Trophoblast cell (in vitro differentiated cells and primary cell): Measurements from ENCODE around the gene HSPA4.

Source experiments
- DNase-seq, 2 donors: peaks; one replicate each; pipeline ENCODE4 v3.0.0-alpha.2; 2016
- H2AFZ ChIP-seq: 2 replicates; pipeline ENCODE4 v1.6.1; 2013; ENCODE audit warnings: low read length, moderate library complexity, mild to moderate bottlenecking; ENCODE audit not compliant: insufficient read depth, poor library complexity
- H2AK5ac ChIP-seq: 2 replicates; pipeline ENCODE4 v1.6.1; 2013; ENCODE audit warnings: mild to moderate bottlenecking, low read length
- H2BK120ac ChIP-seq: 2 replicates; pipeline ENCODE4 v1.6.1; 2013; ENCODE audit warnings: low read length, mild to moderate bottlenecking, moderate library complexity; ENCODE audit not compliant: insufficient read depth, poor library complexity
- H2BK12ac ChIP-seq: 2 replicates; pipeline ENCODE4 v1.6.1; 2013; ENCODE audit warnings: mild to moderate bottlenecking, low read length, moderate library complexity
- H2BK5ac ChIP-seq: 2 replicates; pipeline ENCODE4 v1.6.1; 2013; ENCODE audit warnings: low read length, low read depth, moderate library complexity, mild to moderate bottlenecking; ENCODE audit not compliant: poor library complexity
- H3K14ac ChIP-seq: 2 replicates; pipeline ENCODE4 v1.6.1; 2013; ENCODE audit warnings: mild to moderate bottlenecking, low read length
- H3K18ac ChIP-seq: 2 replicates; pipeline ENCODE4 v1.6.1; 2013; ENCODE audit warnings: mild to moderate bottlenecking, low read length
- H3K23ac ChIP-seq: 2 replicates; pipeline ENCODE4 v1.6.1; 2013; ENCODE audit warnings: low read length
- H3K27ac ChIP-seq: 2 replicates; pipeline ENCODE4 v1.5.1; 2013; ENCODE audit warnings: low read depth, mild to moderate bottlenecking, inconsistent platforms, low read length, moderate library complexity
- H3K27me3 ChIP-seq: 2 replicates; pipeline ENCODE4 v1.6.1; 2013; ENCODE audit warnings: inconsistent platforms, mild to moderate bottlenecking, low read length, moderate library complexity; ENCODE audit not compliant: insufficient read depth
- H3K36me3 ChIP-seq, 2 experiments: 1 replicate in 1 of 2; 2 replicates in 1 of 2; pipeline ENCODE4 v1.6.1; 2013; ENCODE audit warnings: low read length in 2 of 2, mild to moderate bottlenecking in 2 of 2, moderate library complexity in 1 of 2; ENCODE audit not compliant: insufficient read depth in 2 of 2, control insufficient read depth in 1 of 2
- H3K4ac ChIP-seq: 2 replicates; pipeline ENCODE4 v1.6.1; 2013; ENCODE audit warnings: low read depth, mild to moderate bottlenecking, low read length, moderate library complexity
- H3K4me1 ChIP-seq, 2 experiments: 1 replicate in 1 of 2; 2 replicates in 1 of 2; pipeline ENCODE4 v1.6.1; 2013; ENCODE audit warnings: low read length in 2 of 2, mild to moderate bottlenecking in 2 of 2, moderate library complexity in 1 of 2; ENCODE audit not compliant: insufficient read depth in 2 of 2, control insufficient read depth in 1 of 2
- H3K4me2 ChIP-seq: 2 replicates; pipeline ENCODE4 v1.6.1; 2013; ENCODE audit warnings: inconsistent platforms, mild to moderate bottlenecking, low read length, moderate library complexity
- H3K4me3 ChIP-seq: 2 replicates; pipeline ENCODE4 v1.5.1; 2013; ENCODE audit warnings: mild to moderate bottlenecking, low read depth, low read length, inconsistent platforms
- H3K79me1 ChIP-seq: one replicate; pipeline ENCODE4 v1.6.1; 2013; ENCODE audit warnings: low read length
- H3K79me2 ChIP-seq: 2 replicates; pipeline ENCODE4 v1.6.1; 2013; ENCODE audit warnings: low read length, mild to moderate bottlenecking; ENCODE audit not compliant: control insufficient read depth, insufficient read depth, poor library complexity
- H3K9ac ChIP-seq: 2 replicates; pipeline ENCODE4 v1.6.1; 2013; ENCODE audit warnings: mild to moderate bottlenecking, low read length
- H3K9me3 ChIP-seq: 2 replicates; pipeline ENCODE4 v1.6.1; 2013; ENCODE audit warnings: low read depth, mild to moderate bottlenecking, control low read depth, inconsistent platforms, low read length; ENCODE audit not compliant: insufficient read depth
- H4K12ac ChIP-seq: 2 replicates; pipeline ENCODE4 v1.6.1; 2013; ENCODE audit warnings: low read depth, mild to moderate bottlenecking, low read length, moderate library complexity
- H4K8ac ChIP-seq: 2 replicates; pipeline ENCODE4 v1.6.1; 2013; ENCODE audit warnings: low read depth, mild to moderate bottlenecking, low read length, moderate library complexity
- H4K91ac ChIP-seq: one replicate; pipeline ENCODE4 v1.6.1; 2013; ENCODE audit warnings: low read depth, mild to moderate bottlenecking, low read length, moderate library complexity
- WGBS: extraction: QIAGEN DNeasy Blood & Tissue Kit; methylation state at CpG from one replicate; pipeline ENCODE4 v1.1.7; 2013; ENCODE audit warnings: missing lambda C conversion rate; ENCODE audit not compliant: insufficient read length, insufficient coverage; ENCODE audit errors: extremely low coverage; 5-methylcytosine and 5-hydroxymethylcytosine counted together

HSPA4 gene

DNA sequence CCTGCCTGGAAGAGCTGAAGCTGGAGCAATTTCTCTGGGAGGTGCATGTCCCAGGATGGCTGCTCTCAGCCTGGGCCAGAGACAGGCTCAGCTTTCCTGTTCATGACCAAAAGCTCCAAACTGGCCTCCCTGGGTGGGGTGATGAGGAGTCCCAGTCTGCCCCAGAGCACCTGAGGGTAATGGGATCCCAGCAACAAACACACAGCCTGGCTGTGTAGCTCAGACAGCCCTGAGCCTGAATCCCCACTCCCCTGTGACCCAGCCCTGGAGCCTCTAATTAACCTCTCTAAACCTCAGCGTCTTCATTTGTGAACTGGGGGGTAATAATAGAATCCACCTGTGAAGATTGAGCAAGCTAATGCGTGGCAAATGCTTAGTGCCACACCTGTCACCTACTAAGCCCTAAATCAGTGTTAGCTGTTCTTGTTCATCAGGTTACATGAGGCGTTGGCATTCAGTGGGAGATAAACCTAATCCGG is 67.5 kb downstream of the HSPA4 start:
- H4K8ac ChIP-seq = no peak overlapping the region
- H2AFZ ChIP-seq = no peak overlapping the region
- no peak overlapping the region for H3K4me3 ChIP-seq
- no peak overlapping the region for H4K12ac ChIP-seq
- H2BK120ac ChIP-seq = no peak overlapping the region
- H3K18ac ChIP-seq = no peak overlapping the region
- WGBS = no CpG with 5 or more reads among the region's 4 CpGs
- no peaks in the 10 kb centered on the region for H3K4me1 ChIP-seq
- no peaks in the 10 kb centered on the region for H3K9me3 ChIP-seq
- no peak overlapping the region for H3K27ac ChIP-seq
- H3K4ac ChIP-seq = no peak overlapping the region
- DNase-seq = no peak
- H2BK5ac ChIP-seq = no peak overlapping the region
- no peak overlapping the region for H2BK12ac ChIP-seq
- H3K27me3 ChIP-seq = no peaks in the 10 kb centered on the region
- no peak overlapping the region for H4K91ac ChIP-seq
- no peaks in the 10 kb centered on the region for H3K79me1 ChIP-seq
- H3K23ac ChIP-seq = no peak overlapping the region
- no peaks in the 10 kb centered on the region for H3K79me2 ChIP-seq
- no peak overlapping the region for H3K4me2 ChIP-seq
- H3K36me3 ChIP-seq = no peaks in the 10 kb centered on the region
- H3K9ac ChIP-seq = no peak overlapping the region
- no peak overlapping the region for H3K14ac ChIP-seq
- H2AK5ac ChIP-seq = no peak overlapping the region

DNA sequence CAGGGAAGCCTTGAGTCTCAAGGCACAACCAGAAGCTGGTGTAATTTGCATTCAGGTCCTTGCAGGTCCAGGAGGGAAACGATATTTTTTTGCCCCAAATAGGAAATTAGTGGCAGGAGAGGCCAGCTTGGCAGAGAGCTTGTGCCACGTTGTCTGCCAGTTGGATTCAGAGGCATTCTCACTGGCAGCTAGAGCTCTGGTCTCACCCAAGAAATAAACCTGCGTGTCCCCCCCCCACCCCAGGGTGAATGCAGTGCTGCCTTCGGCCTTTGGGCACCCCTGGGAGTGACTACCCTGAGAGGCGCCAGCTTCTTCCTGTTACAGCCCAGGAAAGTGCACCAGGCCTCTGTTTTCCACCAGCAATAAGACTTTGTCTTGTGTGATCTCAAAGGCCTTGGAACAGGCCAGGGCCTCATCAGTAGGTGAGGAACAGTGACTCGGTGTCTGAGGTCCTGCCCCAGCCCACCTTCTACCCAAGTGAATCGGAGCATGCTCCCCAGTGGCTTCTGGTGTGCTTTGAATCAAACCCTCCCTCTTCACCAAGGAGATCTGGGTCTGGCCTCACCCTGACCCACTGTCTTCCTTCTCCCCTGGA is 68.4 kb downstream of the HSPA4 start:
- no peak overlapping the region for H2BK12ac ChIP-seq
- no peak overlapping the region for H3K9ac ChIP-seq
- no peak overlapping the region for H3K23ac ChIP-seq
- H3K4me2 ChIP-seq = no peak overlapping the region
- no peak overlapping the region for H2BK5ac ChIP-seq
- H3K14ac ChIP-seq = no peak overlapping the region
- no peak overlapping the region for H3K27ac ChIP-seq
- no peak overlapping the region for H3K18ac ChIP-seq
- no peaks in the 10 kb centered on the region for H3K79me1 ChIP-seq
- H4K12ac ChIP-seq = no peak overlapping the region
- no peak overlapping the region for H2AFZ ChIP-seq
- no peaks in the 10 kb centered on the region for H3K79me2 ChIP-seq
- no peak for DNase-seq
- H3K9me3 ChIP-seq = no peaks in the 10 kb centered on the region
- H2BK120ac ChIP-seq = no peak overlapping the region
- H3K27me3 ChIP-seq = no peaks in the 10 kb centered on the region
- H3K4me3 ChIP-seq = no peak overlapping the region
- H3K4ac ChIP-seq = no peak overlapping the region
- no peaks in the 10 kb centered on the region for H3K4me1 ChIP-seq
- H4K8ac ChIP-seq = no peak overlapping the region
- no peaks in the 10 kb centered on the region for H3K36me3 ChIP-seq
- H2AK5ac ChIP-seq = no peak overlapping the region
- H4K91ac ChIP-seq = no peak overlapping the region
- WGBS = no CpG with 5 or more reads among the region's 7 CpGs

GRCh38 chr5:133121080-133121479 is 69.3 kb downstream of the HSPA4 start:
- WGBS = no CpG with 5 or more reads among the region's 2 CpGs
- no peak overlapping the region for H2BK5ac ChIP-seq
- no peak for DNase-seq

GRCh38 chr5:133121611-133122150 is 69.9 kb downstream of the HSPA4 start:
- H3K9me3 ChIP-seq = no peaks in the 10 kb centered on the region

More at GRCh38 chr5:133121080-133121479, 69.3 kb downstream of the HSPA4 start:
- Histone ChIP-seq H4K91ac (no peak overlapping the region), H3K4me1 (no peaks in the 10 kb centered on the region), H3K4ac (no peak overlapping the region), H3K4me2 (no peak overlapping the region), H2BK12ac (no peak overlapping the region), H3K23ac (no peak overlapping the region), H3K27me3 (no peaks in the 10 kb centered on the region), H4K12ac (no peak overlapping the region), H4K8ac (no peak overlapping the region), H2AFZ (no peak overlapping the region), H3K14ac (no peak overlapping the region), H3K79me2 (no peaks in the 10 kb centered on the region), H3K9ac (no peak overlapping the region), H2AK5ac (no peak overlapping the region), H3K4me3 (no peak overlapping the region), H3K79me1 (no peaks in the 10 kb centered on the region), H3K27ac (no peak overlapping the region), H3K18ac (no peak overlapping the region), H2BK120ac (no peak overlapping the region), H3K36me3 (no peaks in the 10 kb centered on the region), H3K9me3 (no peaks in the 10 kb centered on the region)

More at GRCh38 chr5:133121611-133122150, 69.9 kb downstream of the HSPA4 start:
- no peak overlapping the region for H3K4ac ChIP-seq
- no peaks in the 10 kb centered on the region for H3K36me3 ChIP-seq
- H3K14ac ChIP-seq = no peak overlapping the region
- no peaks in the 10 kb centered on the region for H3K79me2 ChIP-seq
- no peak overlapping the region for H4K12ac ChIP-seq
- no peak overlapping the region for H3K9ac ChIP-seq
- no peak overlapping the region for H3K4me2 ChIP-seq
- H4K91ac ChIP-seq = no peak overlapping the region
- H3K4me1 ChIP-seq = no peaks in the 10 kb centered on the region
- H2AFZ ChIP-seq = no peak overlapping the region
- no peak overlapping the region for H3K18ac ChIP-seq
- no peak overlapping the region for H2BK120ac ChIP-seq
- no peak overlapping the region for H4K8ac ChIP-seq
- H3K79me1 ChIP-seq = no peaks in the 10 kb centered on the region
- no peak overlapping the region for H2AK5ac ChIP-seq
- H3K27ac ChIP-seq = no peak overlapping the region
- H2BK12ac ChIP-seq = no peak overlapping the region
- no peak for DNase-seq
- H3K4me3 ChIP-seq = no peak overlapping the region
- H3K23ac ChIP-seq = no peak overlapping the region
- H2BK5ac ChIP-seq = no peak overlapping the region
- no peaks in the 10 kb centered on the region for H3K27me3 ChIP-seq
- no CpG with 5 or more reads among the region's 9 CpGs for WGBS
